ENCODE results near the gene MARK2.
A peak's percentile ranks its signal among the peaks of the same experiment; 100 is the strongest.

Gene MARK2

GRCh38 chr11:63831326-63831725 is 7.6 kb upstream of the MARK2 start:
- DNase-seq = no peak

- DNase-seq = no peak
Measured at GRCh38 chr11:63832336-63832735, 6.6 kb upstream of the MARK2 start.

GRCh38 chr11:63833048-63833447 is 5.9 kb upstream of the MARK2 start:
- DNase-seq = no peak

GRCh38 chr11:63834535-63835157 is 4.3 kb upstream of the MARK2 start:
- DNase-seq = no peak

GRCh38 chr11:63835158-63835545 is 3.8 kb upstream of the MARK2 start:
- DNase-seq = no peak

- peak; percentile 74 for DNase-seq
Measured at GRCh38 chr11:63837027-63837688, 1.8 kb upstream of the MARK2 start.

- DNase-seq = no peak
Measured at GRCh38 chr11:63837739-63838138, 1.2 kb upstream of the MARK2 start.

- DNase-seq = no peak
Measured at GRCh38 chr11:63838150-63838677, 696 bp upstream of the MARK2 start.

GRCh38 chr11:63839508-63840355 is 822 bp downstream of the MARK2 start:
- DNase-seq = peak; percentile 15

- DNase-seq = no peak
Measured at GRCh38 chr11:63840356-63841060, 1.6 kb downstream of the MARK2 start.

GRCh38 chr11:63841554-63841953 is 2.6 kb downstream of the MARK2 start:
- no peak for DNase-seq

GRCh38 chr11:63843041-63843440 is 4.1 kb downstream of the MARK2 start:
- no peak for DNase-seq

- no peak for DNase-seq
Measured at GRCh38 chr11:63844836-63845235, 5.9 kb downstream of the MARK2 start.

- no peak for DNase-seq
Measured at GRCh38 chr11:63845303-63845702, 6.4 kb downstream of the MARK2 start.

GRCh38 chr11:63845911-63846310 is 7.0 kb downstream of the MARK2 start:
- no peak for DNase-seq

GRCh38 chr11:63846897-63847296 is 8.0 kb downstream of the MARK2 start:
- no peak for DNase-seq

- DNase-seq = no peak
Measured at GRCh38 chr11:63847363-63847762, 8.5 kb downstream of the MARK2 start.

- no peak for DNase-seq
Measured at GRCh38 chr11:63849691-63850090, 10.8 kb downstream of the MARK2 start.

GRCh38 chr11:63850920-63851319 is 12.0 kb downstream of the MARK2 start:
- no peak for DNase-seq

GRCh38 chr11:63851364-63851763 is 12.5 kb downstream of the MARK2 start:
- no peak for DNase-seq

GRCh38 chr11:63853476-63853875 is 14.6 kb downstream of the MARK2 start:
- DNase-seq = no peak

- no peak for DNase-seq
Measured at GRCh38 chr11:63854696-63855095, 15.8 kb downstream of the MARK2 start.

GRCh38 chr11:63855975-63856374 is 17.1 kb downstream of the MARK2 start:
- DNase-seq = no peak

Measured in activated CD4-positive, alpha-beta T cell treated with anti-CD3 and anti-CD28 coated beads, Interleukin-2, amount 50 U/mL, for 1 hour (primary cell).